RCC 7860 (cell line): ENCODE measurements around the gene MED9.

Experiments used
- DNase-seq: peaks from one replicate; pipeline ENCODE4 v3.0.0-alpha.2; 2015; ENCODE audit warnings: low spot score
- FAIRE-seq: peaks from 2 replicates; lab custom pipeline; 2012; peaks lifted over from hg19 to GRCh38; lab: Jason Lieb, UNC

MED9 gene

GRCh38 chr17:17514361-17514992 lies 37.7 kb downstream of the MED9 start:
- no peak for FAIRE-seq

DNA sequence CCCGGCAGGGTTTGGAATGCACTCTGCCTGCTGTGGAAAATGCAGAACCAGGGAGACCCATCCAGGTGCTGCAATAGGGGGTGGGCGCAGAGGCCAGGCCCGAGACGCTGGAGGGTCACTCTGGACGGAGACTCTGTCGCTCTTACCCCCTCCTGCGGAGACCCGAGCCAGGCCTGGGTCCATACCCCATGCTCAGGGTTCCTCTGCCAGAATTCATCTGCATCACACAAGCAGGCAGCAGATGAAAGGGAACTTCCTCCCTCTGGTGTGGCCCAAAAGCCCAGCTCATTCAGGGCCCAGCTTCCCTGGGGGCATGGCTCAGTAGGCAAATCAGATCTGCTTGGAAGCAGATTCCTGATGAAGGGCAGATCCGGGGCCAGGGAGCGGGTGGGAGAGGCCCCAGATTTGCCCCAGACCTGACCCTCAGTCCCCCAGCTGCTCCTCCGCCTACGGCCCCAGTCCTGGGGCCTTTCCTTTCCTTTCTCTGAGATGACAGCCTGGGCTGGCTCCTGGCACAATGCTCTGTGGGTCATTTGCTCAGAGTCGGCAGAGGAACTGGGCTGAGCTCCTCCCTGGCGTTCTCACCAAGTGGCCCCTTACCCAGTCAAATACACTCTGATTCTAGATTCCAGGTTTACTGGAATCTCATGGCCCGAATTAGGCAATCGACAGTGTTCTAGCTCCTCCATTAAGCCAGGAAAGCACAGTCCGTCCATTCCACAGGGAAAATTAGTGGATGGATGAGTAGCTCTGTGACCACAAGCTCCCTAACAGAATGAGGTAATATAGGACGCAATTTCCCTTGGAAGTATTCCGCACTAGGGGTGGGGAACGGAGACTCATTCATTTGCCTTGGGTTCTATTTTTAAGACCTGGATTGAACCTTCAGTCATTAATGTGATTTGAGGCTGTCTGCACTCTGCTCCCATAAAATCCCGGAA lies 38.5 kb downstream of the MED9 start:
- peak; percentile 89 for FAIRE-seq
- peak; percentile 72 for DNase-seq

More at GRCh38 chr17:17514361-17514992, 37.7 kb downstream of the MED9 start:
- DNase-seq: no peak

- peak; percentile 62 for DNase-seq
- FAIRE-seq: peak; percentile 31
Observed at GRCh38 chr17:17515934-17516930, 39.4 kb downstream of the MED9 start.

DNA sequence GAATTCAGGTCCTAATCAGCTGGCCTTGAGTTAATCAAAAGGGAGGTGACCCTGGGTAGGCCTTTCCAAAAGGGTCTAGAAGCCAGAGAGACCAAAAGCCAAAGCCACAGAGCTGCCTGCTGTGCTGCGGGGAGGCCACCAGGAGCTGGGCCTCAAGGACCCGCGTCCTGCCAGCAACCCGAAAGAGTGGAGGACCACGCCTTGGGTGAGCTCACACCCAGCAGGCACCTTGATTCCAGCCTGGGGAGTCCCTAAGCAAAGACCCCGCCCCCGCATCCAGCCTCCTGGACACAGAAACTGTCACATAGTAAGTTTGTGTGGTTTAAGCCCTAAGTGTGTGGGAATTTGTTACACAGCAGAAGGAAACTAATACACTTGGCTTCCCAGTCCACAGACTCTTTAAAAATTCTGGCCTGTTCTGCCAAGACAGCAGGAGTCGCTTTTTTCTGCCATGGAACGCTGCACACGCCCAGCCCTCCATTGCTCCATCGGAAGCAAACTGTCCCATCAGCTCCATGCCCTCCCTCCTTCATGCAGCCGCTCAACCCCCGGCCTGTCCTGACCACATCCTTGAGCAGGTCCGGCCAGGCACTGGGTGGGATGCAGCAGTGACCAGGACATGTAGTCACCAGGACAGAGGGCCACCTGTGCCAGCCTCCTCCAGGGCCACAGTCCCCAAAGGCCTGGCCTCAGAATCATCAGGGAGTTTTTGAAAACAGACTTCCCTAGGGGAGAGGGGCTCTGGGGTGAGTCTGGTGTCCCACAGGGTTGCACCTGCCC lies 40.3 kb downstream of the MED9 start:
- DNase-seq (no peak), FAIRE-seq (no peak)

GRCh38 chr17:17518014-17518413 lies 41.2 kb downstream of the MED9 start:
- FAIRE-seq (no peak), DNase-seq (no peak)

GRCh38 chr17:17518951-17519350 lies 42.2 kb downstream of the MED9 start:
- DNase-seq (no peak), FAIRE-seq (no peak)

GRCh38 chr17:17519886-17520285 lies 43.1 kb downstream of the MED9 start:
- FAIRE-seq: no peak
- no peak for DNase-seq

DNA sequence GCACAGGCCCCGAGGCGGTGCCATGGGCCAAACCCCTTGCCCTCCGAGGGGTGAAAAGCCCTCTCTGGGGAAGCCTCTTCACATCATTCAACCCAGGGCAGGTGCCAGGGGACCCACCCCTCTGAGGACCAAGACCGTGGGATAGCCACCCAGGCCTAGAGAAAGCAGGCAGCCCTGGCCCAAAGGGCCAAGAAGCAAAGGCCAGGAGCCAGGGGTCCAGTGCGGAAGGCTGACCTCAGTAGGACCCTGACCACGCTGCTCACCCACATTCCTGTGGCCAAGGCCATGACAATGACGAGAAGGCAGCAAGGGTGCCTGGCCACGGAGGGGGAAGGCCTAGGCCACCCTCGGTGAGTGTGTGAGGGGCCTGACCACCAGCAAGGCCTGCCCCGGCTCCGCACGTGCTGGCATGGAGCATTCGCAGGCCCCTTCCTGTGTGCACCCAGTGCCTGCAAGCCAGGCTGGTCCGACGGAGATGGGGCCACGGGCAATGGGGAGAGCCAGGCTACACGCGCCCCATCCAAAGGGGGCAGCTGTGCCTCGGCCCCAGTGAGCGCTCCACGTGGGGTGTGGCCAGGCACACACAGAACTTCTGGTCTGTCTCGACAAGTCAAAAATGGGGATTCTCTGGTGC lies 43.9 kb downstream of the MED9 start:
- DNase-seq (no peak), FAIRE-seq (no peak)

- DNase-seq: no peak
- no peak for FAIRE-seq
Observed at GRCh38 chr17:17523001-17523730, 46.4 kb downstream of the MED9 start.

DNA sequence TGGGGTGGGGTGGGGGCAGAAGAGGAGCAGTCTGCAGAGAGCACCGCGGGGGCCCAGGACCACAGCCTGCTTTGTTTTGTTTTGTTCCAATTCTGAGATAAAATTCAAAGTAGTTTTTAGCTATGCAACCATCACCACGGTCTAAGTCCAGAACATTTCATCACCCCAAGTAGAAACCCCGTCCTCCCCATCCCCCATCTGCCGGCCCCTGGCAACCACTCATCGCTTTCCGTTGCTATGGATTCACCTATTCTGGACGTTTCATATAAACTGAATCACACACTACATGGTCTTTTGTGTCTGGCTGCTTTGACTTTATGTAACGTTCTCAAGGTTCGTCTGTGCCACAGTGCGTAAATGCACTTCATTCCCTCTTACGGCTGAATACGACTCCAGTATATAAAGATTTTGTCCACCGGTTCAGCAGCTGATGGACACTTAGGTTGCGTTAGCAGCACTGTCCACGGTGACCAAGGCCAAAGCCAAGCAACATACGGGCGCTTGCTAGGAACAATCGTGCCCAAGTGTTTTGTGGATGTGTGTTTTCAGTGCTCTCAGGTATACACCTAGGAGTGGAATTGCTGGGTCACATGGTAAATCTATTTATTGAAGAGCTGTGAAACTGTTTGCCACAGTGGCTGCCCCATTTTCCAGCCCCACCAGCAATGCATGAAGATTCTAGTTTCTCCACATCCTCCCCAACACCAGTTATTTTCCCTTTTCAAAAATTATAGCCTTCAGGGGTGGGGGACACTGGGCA lies 47.1 kb downstream of the MED9 start:
- FAIRE-seq (no peak), DNase-seq (no peak)

- FAIRE-seq: no peak
- no peak for DNase-seq
Observed at GRCh38 chr17:17525311-17525710, 48.5 kb downstream of the MED9 start.

DNA sequence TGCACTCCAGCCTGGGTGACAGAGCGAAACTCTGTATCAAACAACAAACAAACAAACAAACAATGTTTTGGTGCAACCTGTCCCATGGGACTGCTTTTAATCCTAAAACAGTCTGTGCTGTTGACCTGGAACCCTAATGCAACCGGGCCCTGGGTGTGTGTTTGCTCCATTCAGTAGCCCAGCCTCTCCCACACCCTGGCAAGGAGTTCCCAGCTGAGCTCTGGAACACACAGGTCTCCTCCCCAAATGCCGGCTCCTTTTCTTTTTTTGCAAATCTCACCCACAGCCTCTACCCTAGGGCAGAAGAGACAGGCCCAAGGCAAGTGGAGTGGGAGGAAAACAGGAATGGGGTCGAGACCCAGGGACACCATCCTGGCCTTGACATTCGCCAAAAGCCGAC lies 49.2 kb downstream of the MED9 start:
- FAIRE-seq (no peak), DNase-seq (no peak)

- FAIRE-seq: no peak
- DNase-seq: no peak
Observed at GRCh38 chr17:17526369-17526768, 49.6 kb downstream of the MED9 start.

GRCh38 chr17:17527534-17527933 lies 50.7 kb downstream of the MED9 start:
- FAIRE-seq (no peak), DNase-seq (no peak)

DNA sequence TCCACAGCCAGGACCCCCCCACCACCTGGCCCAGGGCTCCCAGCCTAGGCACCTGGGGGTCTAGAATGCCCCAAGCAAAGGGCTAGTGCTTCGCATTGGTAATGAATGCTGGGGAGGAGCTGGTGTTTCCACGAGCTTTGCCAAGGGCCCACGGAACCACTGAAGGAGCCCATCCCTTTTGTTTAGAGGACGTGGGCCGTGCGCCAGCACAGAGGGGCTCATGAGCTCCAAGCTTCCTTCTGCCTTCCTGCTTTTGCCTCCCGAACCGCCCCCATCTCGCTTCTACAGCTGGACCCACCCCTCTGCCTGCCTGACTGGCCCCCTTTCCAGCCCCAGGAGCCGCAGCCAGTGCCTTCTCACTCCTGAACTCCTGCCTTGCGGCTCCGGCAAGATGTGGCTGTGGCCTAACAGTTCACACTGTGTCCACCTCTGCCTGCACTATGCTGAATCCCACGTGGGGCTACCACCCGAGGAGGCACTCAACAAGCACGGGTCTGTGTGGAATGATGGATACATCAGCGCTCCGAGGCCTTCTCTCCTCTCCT lies 51.2 kb downstream of the MED9 start:
- no peak for FAIRE-seq
- no peak for DNase-seq

DNA sequence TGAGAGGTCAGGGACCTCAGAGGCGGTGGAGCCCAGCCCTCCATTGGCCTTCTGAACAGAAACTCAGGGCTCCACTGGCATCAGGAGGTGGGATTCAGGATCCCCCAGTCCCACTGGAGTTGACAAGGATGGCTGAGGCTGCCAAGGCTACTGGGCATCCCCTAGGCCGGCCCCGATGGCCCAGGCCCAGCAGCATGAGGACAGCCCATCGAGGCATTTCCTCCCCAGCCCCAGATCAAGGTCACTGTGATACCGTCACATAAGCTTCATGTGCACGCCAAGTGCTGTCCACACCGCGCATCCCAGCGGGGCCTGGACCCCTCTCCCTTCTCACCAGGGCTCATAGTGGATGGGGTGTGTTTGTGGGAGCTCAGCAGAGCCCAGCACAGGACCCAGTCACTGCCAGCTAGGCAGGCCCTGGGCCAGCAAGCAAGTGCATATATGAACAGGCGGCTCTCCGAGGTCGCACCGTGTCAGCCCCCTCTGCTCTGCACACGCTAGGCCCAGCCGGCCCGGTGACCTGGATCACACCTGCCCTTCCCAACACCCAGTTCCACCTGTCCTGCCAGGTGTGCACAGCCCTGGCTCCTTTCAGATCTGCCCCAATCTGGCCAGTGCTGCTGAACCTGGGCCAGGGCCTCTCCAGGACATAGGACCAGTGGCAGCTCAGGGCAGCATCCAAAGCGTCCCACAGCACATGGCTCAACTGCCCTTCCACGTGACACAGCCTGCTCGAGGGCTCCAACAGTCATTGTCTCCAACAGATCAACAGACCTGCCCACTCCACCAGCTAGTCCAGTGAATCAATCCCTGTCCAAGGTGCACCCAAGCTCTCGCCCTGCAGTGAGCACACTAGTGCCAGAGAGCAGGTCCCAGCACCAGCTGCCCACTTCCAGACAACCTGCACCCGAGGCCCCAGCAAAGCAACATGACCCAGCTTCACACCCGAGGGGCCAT lies 52.2 kb downstream of the MED9 start:
- DNase-seq (no peak), FAIRE-seq (no peak)

GRCh38 chr17:17531156-17531555 lies 54.4 kb downstream of the MED9 start:
- FAIRE-seq: no peak
- DNase-seq: no peak
